H9 (cell line): ENCODE data around the gene ASPG. TPM values are rescaled to one million over a fixed set of nuclear protein-coding genes. Genes with fewer than 3 reads are reported as not detected.

ENCODE experiments used
- DNase-seq: peaks from one replicate; pipeline ENCODE4 v3.0.0-alpha.2; 2017
- H2AFZ ChIP-seq: one replicate; pipeline ENCODE4 v1.6.1; 2013; ENCODE audit warnings: mild to moderate bottlenecking, low read length, control low read depth, moderate library complexity
- H2AK5ac ChIP-seq: 2 replicates; pipeline ENCODE4 v1.6.1; 2013; ENCODE audit warnings: low read length, control low read depth, mixed read lengths; ENCODE audit not compliant: insufficient read length
- H2BK120ac ChIP-seq: one replicate; pipeline ENCODE4 v1.6.1; 2013; ENCODE audit warnings: low read depth, mild to moderate bottlenecking, low read length, control low read depth, inconsistent platforms; ENCODE audit not compliant: poor library complexity, severe bottlenecking
- H2BK12ac ChIP-seq: 2 replicates; pipeline ENCODE4 v1.6.1; 2013; ENCODE audit warnings: low read length, control low read depth, mixed read lengths, low read depth; ENCODE audit not compliant: insufficient read length
- H2BK15ac ChIP-seq: 2 replicates; pipeline ENCODE4 v1.6.1; 2013; ENCODE audit warnings: low read depth, low read length, control low read depth
- H2BK20ac ChIP-seq: one replicate; pipeline ENCODE4 v1.6.1; 2013; ENCODE audit warnings: low read depth, mild to moderate bottlenecking, low read length, control low read depth, inconsistent platforms; ENCODE audit not compliant: poor library complexity, severe bottlenecking
- H2BK5ac ChIP-seq: 2 replicates; pipeline ENCODE4 v1.6.1; 2013; ENCODE audit warnings: low read length, control low read depth, mixed read lengths; ENCODE audit not compliant: insufficient read length
- H3K14ac ChIP-seq: 2 replicates; pipeline ENCODE4 v1.6.1; 2013; ENCODE audit warnings: low read length, control low read depth; ENCODE audit not compliant: insufficient read depth
- H3K18ac ChIP-seq: 2 replicates; pipeline ENCODE4 v1.6.1; 2013; ENCODE audit warnings: low read depth, mild to moderate bottlenecking, mixed read lengths, low read length, control low read depth; ENCODE audit not compliant: insufficient read length
- H3K23ac ChIP-seq: 2 replicates; pipeline ENCODE4 v1.6.1; 2013; ENCODE audit warnings: low read length, control low read depth, mixed read lengths, low read depth; ENCODE audit not compliant: insufficient read length
- H3K23me2 ChIP-seq: 2 replicates; pipeline ENCODE4 v1.6.1; 2013; ENCODE audit warnings: low read depth, mild to moderate bottlenecking, mixed read lengths, low read length, control low read depth; ENCODE audit not compliant: insufficient read length, poor library complexity, severe bottlenecking
- H3K27ac ChIP-seq: 2 replicates; pipeline ENCODE4 v1.5.1; 2013; ENCODE audit warnings: low read length, control low read depth, mixed read lengths, low read depth; ENCODE audit not compliant: insufficient read length
- H3K27me3 ChIP-seq: 2 replicates; pipeline ENCODE4 v1.6.1; 2013; ENCODE audit warnings: low read length, control low read depth, inconsistent platforms; ENCODE audit not compliant: insufficient read depth
- H3K4ac ChIP-seq: 2 replicates; pipeline ENCODE4 v1.6.1; 2013; ENCODE audit warnings: low read depth, mild to moderate bottlenecking, control low read depth, inconsistent platforms, low read length, moderate library complexity
- H3K4me1 ChIP-seq: 2 replicates; pipeline ENCODE4 v1.6.1; 2013; ENCODE audit warnings: low read length, control low read depth, inconsistent platforms; ENCODE audit not compliant: insufficient read depth
- H3K4me2 ChIP-seq: 2 replicates; pipeline ENCODE4 v1.6.1; 2013; ENCODE audit warnings: low read length, control low read depth, mixed read lengths; ENCODE audit not compliant: insufficient read length, insufficient read depth
- H3K56ac ChIP-seq: 2 replicates; pipeline ENCODE4 v1.6.1; 2013; ENCODE audit warnings: low read depth, mild to moderate bottlenecking, mixed read lengths, low read length, control low read depth; ENCODE audit not compliant: insufficient read length
- H3K79me1 ChIP-seq: 2 replicates; pipeline ENCODE4 v1.6.1; 2013; ENCODE audit warnings: low read depth, mild to moderate bottlenecking, moderate library complexity, low read length, control low read depth, inconsistent platforms; ENCODE audit not compliant: insufficient read depth, poor library complexity, severe bottlenecking
- H3K79me2 ChIP-seq: 2 replicates; pipeline ENCODE4 v1.6.1; 2013; ENCODE audit warnings: low read length, control low read depth, inconsistent platforms; ENCODE audit not compliant: insufficient read depth
- H3K9ac ChIP-seq: 2 replicates; pipeline ENCODE4 v1.6.1; 2013; ENCODE audit warnings: low read length, control low read depth, mixed read lengths; ENCODE audit not compliant: insufficient read length; ENCODE audit errors: extremely low read depth
- H3K9me3 ChIP-seq: one replicate; pipeline ENCODE4 v1.6.1; 2013; ENCODE audit warnings: low read depth, low read length, inconsistent platforms; ENCODE audit not compliant: control insufficient read depth
- H3T11ph ChIP-seq: one replicate; pipeline ENCODE4 v1.6.1; 2013; ENCODE audit warnings: mild to moderate bottlenecking, low read length, control low read depth, inconsistent platforms
- H4K20me1 ChIP-seq: one replicate; pipeline ENCODE4 v1.6.1; 2013; ENCODE audit not compliant: control insufficient read depth, insufficient read length, insufficient read depth
- H4K5ac ChIP-seq: 2 replicates; pipeline ENCODE4 v1.6.1; 2013; ENCODE audit warnings: low read depth, mild to moderate bottlenecking, mixed read lengths, low read length, control low read depth; ENCODE audit not compliant: insufficient read length
- H4K8ac ChIP-seq: replicated peaks from 2 replicates; pipeline ENCODE4 v1.6.1; 2013; ENCODE audit warnings: low read length, control low read depth, mixed read lengths, low read depth; ENCODE audit not compliant: insufficient read length
- H4K91ac ChIP-seq: 2 replicates; pipeline ENCODE4 v1.6.1; 2013; ENCODE audit warnings: low read depth, mild to moderate bottlenecking, moderate library complexity, mixed read lengths, low read length, control low read depth; ENCODE audit not compliant: insufficient read length
- H3K27ac Mint-ChIP-seq, 3 experiments: 2 replicates in 2 of 3; 3 replicates in 1 of 3; pipeline ENCODE4 v1.8.0; 2020 to 2021; ENCODE audit warnings: mixed read lengths in 3 of 3, mild to moderate bottlenecking in 1 of 3, moderate library complexity in 1 of 3
- H3K27me3 Mint-ChIP-seq: 2 replicates; pipeline ENCODE4 v1.8.0; 2021; ENCODE audit warnings: low read depth, mild to moderate bottlenecking, moderate library complexity, mixed read lengths
- H3K36me3 Mint-ChIP-seq, 3 experiments: 2 replicates in 2 of 3; 3 replicates in 1 of 3; pipeline ENCODE4 v1.8.0; 2020 to 2021; ENCODE audit warnings: low read depth in 3 of 3, mixed read lengths in 3 of 3; ENCODE audit not compliant: insufficient read depth in 1 of 3
- H3K4me1 Mint-ChIP-seq, 2 experiments: 2 replicates each; pipeline ENCODE4 v1.8.0; 2020; ENCODE audit warnings: mixed read lengths in 2 of 2
- H3K4me3 Mint-ChIP-seq, 2 experiments: 2 replicates in 1 of 2; 3 replicates in 1 of 2; pipeline ENCODE4 v1.8.0; 2020 to 2021; ENCODE audit warnings: mild to moderate bottlenecking in 2 of 2, mixed read lengths in 2 of 2, moderate library complexity in 1 of 2
- H3K9me3 Mint-ChIP-seq, 2 experiments: 2 replicates in 1 of 2; 3 replicates in 1 of 2; pipeline ENCODE4 v1.8.0; 2020; ENCODE audit warnings: mild to moderate bottlenecking in 2 of 2, mixed read lengths in 2 of 2, moderate library complexity in 1 of 2
- CTCF ChIP-seq: fragments of 200-600 bp; sonication (generic); conservative IDR thresholded peaks from 3 replicates; pipeline ENCODE4 v1.8.0; 2021; ENCODE audit warnings: antibody characterized with exemption, mild to moderate bottlenecking
- WGBS: extraction: QIAGEN DNeasy Blood & Tissue Kit; methylation state at CpG from one replicate; pipeline ENCODE4 v1.1.7; 2013; ENCODE audit warnings: missing lambda C conversion rate, low lambda C conversion rate, mixed read lengths; ENCODE audit not compliant: insufficient read length; ENCODE audit errors: extremely low coverage; 5-methylcytosine and 5-hydroxymethylcytosine counted together
- total RNA-seq: library from RNA; stranded (reverse); gene quantifications from 2 replicates; pipeline ENCODE4 v1.2.1, GENCODE V29; 2021

The ASPG gene
- total RNA-seq, 1 experiment from 2014 or later, result 0.33 TPM

DNA sequence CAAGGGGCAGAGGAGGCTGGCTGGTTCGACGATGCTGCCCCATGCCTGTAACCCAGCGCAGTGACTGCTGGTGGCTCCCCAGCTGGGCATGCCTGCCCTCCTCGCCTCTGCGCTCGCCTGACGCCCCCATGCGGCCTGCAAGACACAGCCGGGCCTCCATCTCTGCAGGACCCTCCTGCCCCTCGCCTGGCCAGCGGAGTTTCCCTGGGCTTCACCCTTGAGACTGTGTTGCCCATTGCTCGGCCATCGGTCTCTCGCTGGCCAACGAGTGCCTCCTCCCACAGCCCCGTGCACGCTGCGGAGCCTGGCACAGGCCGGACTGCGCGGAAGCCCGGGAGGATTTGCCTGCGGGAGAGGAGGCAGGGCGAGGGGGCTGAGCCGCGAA lies 17.6 kb downstream of the ASPG start:
- Histone ChIP-seq H3K4me2 (no peak overlapping the region), H3K4ac (no peak overlapping the region), H3K56ac (no peak overlapping the region), H3K9ac (no peak overlapping the region), H3K18ac (no peak overlapping the region), H3K23me2 (no peaks in the 10 kb centered on the region), H3K14ac (no peak overlapping the region; the same call in 1 of the 2 replicates), H4K8ac (no peak overlapping the region), H2BK12ac (no peak overlapping the region), H3K79me2 (no peaks in the 10 kb centered on the region), H3K79me1 (no peaks in the 10 kb centered on the region), H3T11ph (no peak overlapping the region), H3K27me3 (no peaks in the 10 kb centered on the region), H4K91ac (no peak overlapping the region), H4K20me1 (no peaks in the 10 kb centered on the region), H2BK5ac (no peak overlapping the region), H3K27ac (no peak overlapping the region), H2AK5ac (no peak overlapping the region), H4K5ac (no peak overlapping the region), H2BK15ac (no peak overlapping the region), H3K4me1 (no peaks in the 10 kb centered on the region), H2BK120ac (no peak overlapping the region), H2AFZ (no peak overlapping the region), H3K9me3 (no peaks in the 10 kb centered on the region), H3K23ac (no peak overlapping the region), H2BK20ac (no peak overlapping the region)
- H3K36me3 Mint-ChIP-seq, result no peaks in the 10 kb centered on the region
- peak; percentile 30; the same call in 1 of the 3 replicates for TF ChIP-seq CTCF
- peaks cover 2% of the 10 kb centered on the region; the same call in 1 of the 2 replicates for H3K27me3 Mint-ChIP-seq
- no CpG with 5 or more reads among the region's 26 CpGs for WGBS
- 0 out of 4 replicates have a peak, but pooled peaks cover 0 to 3% of the 10 kb centered on the region in 2 experiments for H3K4me1 Mint-ChIP-seq
- no peaks in the 10 kb centered on the region for H3K9me3 Mint-ChIP-seq
- peak; percentile 62 for DNase-seq
- H3K4me3 Mint-ChIP-seq, result no peak overlapping the region
- no peak overlapping the region for H3K27ac Mint-ChIP-seq
